NB4 (cell line): ENCODE results near the gene PCLO.
A peak's percentile ranks its signal among the peaks of the same experiment; 100 is the strongest.

Source experiments
- POLR2A ChIP-seq: IDR thresholded peaks from 2 replicates; pipeline ENCODE4 v1.6.1; 2011; ENCODE audit warnings: mild to moderate bottlenecking; ENCODE audit not compliant: insufficient read length; ENCODE audit errors: extremely low read depth
- TF ChIP-seq, protein P1 (sequence below): IDR thresholded peaks from one replicate; pipeline ENCODE4 v1.5.1; 2012; ENCODE audit warnings: low read depth, low read length

GRCh38 chr7:82810558-82811259 is 352.0 kb downstream of the PCLO start:
- TF ChIP-seq, protein P1, sequence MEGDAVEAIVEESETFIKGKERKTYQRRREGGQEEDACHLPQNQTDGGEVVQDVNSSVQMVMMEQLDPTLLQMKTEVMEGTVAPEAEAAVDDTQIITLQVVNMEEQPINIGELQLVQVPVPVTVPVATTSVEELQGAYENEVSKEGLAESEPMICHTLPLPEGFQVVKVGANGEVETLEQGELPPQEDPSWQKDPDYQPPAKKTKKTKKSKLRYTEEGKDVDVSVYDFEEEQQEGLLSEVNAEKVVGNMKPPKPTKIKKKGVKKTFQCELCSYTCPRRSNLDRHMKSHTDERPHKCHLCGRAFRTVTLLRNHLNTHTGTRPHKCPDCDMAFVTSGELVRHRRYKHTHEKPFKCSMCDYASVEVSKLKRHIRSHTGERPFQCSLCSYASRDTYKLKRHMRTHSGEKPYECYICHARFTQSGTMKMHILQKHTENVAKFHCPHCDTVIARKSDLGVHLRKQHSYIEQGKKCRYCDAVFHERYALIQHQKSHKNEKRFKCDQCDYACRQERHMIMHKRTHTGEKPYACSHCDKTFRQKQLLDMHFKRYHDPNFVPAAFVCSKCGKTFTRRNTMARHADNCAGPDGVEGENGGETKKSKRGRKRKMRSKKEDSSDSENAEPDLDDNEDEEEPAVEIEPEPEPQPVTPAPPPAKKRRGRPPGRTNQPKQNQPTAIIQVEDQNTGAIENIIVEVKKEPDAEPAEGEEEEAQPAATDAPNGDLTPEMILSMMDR, result peak; percentile 72
- no peak for TF ChIP-seq POLR2A
